ENCODE results near the gene PLOD3. TPM values are rescaled to one million over a fixed set of nuclear protein-coding genes. Genes with fewer than 3 reads are reported as not detected.

PLOD3 gene
- total RNA-seq, 1 experiment from 2014 or later = 74.5 TPM

DNA sequence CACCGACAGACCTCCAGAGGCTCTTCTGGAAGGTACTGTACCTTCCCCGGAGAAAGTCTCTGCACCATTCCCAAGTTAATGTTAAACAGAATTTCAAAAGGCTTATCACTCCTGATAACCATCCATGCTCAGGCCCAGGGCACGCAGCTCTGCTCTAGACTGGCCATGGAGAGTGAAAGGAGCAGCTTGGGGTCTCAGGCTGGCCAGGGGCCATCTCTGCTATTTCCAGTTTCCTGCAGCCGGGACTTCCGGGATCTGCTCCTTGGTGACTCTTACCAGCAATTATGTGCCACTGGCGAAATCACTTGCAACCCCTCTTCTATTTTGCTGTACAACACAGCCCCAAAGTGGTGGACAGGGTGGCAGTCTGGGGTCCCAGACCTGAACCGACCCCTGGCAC lies 14.3 kb upstream of the PLOD3 start:
- Histone ChIP-seq H2AK5ac (ENCODE audit: insufficient read length, low read length) (no peak overlapping the region), H2BK20ac (ENCODE audit: low read depth, low read length, poor library complexity, severe bottlenecking) (no peak overlapping the region), H2BK15ac (ENCODE audit: low read depth, low read length) (no peak overlapping the region), H3K23me2 (ENCODE audit: insufficient read length, low read depth, low read length, poor library complexity, severe bottlenecking) (no peaks in the 10 kb centered on the region), H3K9me3 (ENCODE audit: control insufficient read depth, low read depth, low read length) (no peaks in the 10 kb centered on the region), H3K23ac (ENCODE audit: insufficient read length, low read depth, low read length) (no peak overlapping the region), H4K5ac (ENCODE audit: insufficient read length, low read depth, low read length) (no peak overlapping the region), H4K91ac (ENCODE audit: insufficient read length, low read depth, low read length) (no peak overlapping the region), H3K4me2 (ENCODE audit: insufficient read depth, insufficient read length, low read length) (peak overlapping the region; percentile 49), H3K4me1 (ENCODE audit: insufficient read depth, low read length) (0 out of 2 replicates have a peak, but pooled peaks cover 3% of the 10 kb centered on the region), H3K27ac (ENCODE audit: insufficient read length, low read depth, low read length) (no peak overlapping the region), H3T11ph (ENCODE audit: low read length) (no peak overlapping the region), H3K79me1 (ENCODE audit: insufficient read depth, low read depth, low read length, poor library complexity, severe bottlenecking) (no peaks in the 10 kb centered on the region), H3K4ac (ENCODE audit: low read depth, low read length) (no peak overlapping the region), H2BK5ac (ENCODE audit: insufficient read length, low read length) (no peak overlapping the region), H3K9ac (ENCODE audit: extremely low read depth, insufficient read length, low read length) (no peak overlapping the region), H3K18ac (ENCODE audit: insufficient read length, low read depth, low read length) (no peak overlapping the region), H2AFZ (ENCODE audit: low read length) (no peak overlapping the region), H3K56ac (ENCODE audit: insufficient read length, low read depth, low read length) (no peak overlapping the region), H4K20me1 (ENCODE audit: control insufficient read depth, insufficient read depth, insufficient read length) (no peaks in the 10 kb centered on the region), H2BK120ac (ENCODE audit: low read depth, low read length, poor library complexity, severe bottlenecking) (no peak overlapping the region), H2BK12ac (ENCODE audit: insufficient read length, low read depth, low read length) (no peak overlapping the region), H3K27me3 (ENCODE audit: insufficient read depth, low read length) (no peaks in the 10 kb centered on the region), H3K14ac (ENCODE audit: insufficient read depth, low read length) (no peak overlapping the region), H4K8ac (replicated peaks; ENCODE audit: insufficient read length, low read depth, low read length) (no peak overlapping the region), H3K79me2 (ENCODE audit: insufficient read depth, low read length) (no peaks in the 10 kb centered on the region)
- DNase-seq = no peak
- H3K9me3 Mint-ChIP-seq = no peaks in the 10 kb centered on the region
- WGBS (ENCODE audit: extremely low coverage, insufficient read length, low lambda C conversion rate) = no CpG with 5 or more reads among the region's 7 CpGs
- H3K27ac Mint-ChIP-seq = peak overlapping the region; percentile 50 to 92 (median 67); a peak in 2 of 7 replicates
- no peak for TF ChIP-seq CTCF (conservative IDR thresholded peaks at IDR 0.05)
- peak overlapping the region; percentile 71 to 85 for H3K4me3 Mint-ChIP-seq
- H3K27me3 Mint-ChIP-seq (ENCODE audit: low read depth) = no peaks in the 10 kb centered on the region
- peaks cover 20 to 23% of the 10 kb centered on the region in 2 experiments for H3K4me1 Mint-ChIP-seq
- peaks cover 0 to 28% (median 6%) of the 10 kb centered on the region in 3 experiments; a peak in 5 of 7 replicates for H3K36me3 Mint-ChIP-seq (ENCODE audit: insufficient read depth in 1 of 3, low read depth in 3 of 3)

Measured in H9 (cell line).